ENCODE data around the gene VSIG1. TPM values are rescaled to one million over a fixed set of nuclear protein-coding genes. Genes with fewer than 3 reads are reported as not detected.

The VSIG1 gene
- total and polyA plus RNA-seq, 2 of the 4 experiments (the other 2 are of a cell fraction), result not detected

DNA sequence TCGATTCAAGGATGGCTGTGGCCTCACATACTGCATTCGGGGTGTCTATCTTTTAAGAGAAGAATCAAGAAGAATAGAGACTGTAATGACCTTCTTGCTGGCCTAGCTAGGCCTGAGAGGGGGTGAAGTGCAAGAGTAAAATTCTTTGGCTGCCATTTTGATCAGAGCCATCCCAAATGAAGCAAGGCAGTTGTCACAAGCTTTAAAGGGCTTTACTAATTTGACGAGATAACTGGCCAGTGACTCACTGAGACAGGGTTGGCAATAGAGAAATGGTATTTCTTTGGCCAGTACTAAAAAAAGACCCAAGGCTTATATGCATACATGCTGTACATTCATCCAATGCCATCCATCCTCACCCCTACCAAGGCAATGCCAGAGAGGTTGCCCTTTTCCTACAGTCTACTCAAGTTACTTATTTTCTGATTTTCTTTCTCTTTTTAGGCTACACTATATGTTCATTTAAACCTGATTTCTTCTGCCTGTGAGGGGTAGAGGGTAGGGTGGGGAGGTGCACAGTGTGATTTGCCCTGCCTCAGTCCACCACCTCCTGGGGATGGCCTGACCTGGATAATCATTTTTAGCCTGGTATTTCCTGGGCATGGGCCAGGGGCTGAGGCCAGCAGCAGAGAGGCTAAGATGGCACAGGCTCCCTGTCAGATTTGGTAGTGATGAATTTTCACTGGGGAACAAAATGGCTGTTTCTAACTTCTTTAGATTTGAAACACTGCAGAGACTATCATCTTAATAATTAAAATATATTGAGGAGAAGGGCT lies 78.9 kb downstream of the VSIG1 start (continued):
- no peak for TF ChIP-seq SMC3 (IDR thresholded peaks at IDR 0.05; ENCODE audit: low read depth, low read length)

DNA sequence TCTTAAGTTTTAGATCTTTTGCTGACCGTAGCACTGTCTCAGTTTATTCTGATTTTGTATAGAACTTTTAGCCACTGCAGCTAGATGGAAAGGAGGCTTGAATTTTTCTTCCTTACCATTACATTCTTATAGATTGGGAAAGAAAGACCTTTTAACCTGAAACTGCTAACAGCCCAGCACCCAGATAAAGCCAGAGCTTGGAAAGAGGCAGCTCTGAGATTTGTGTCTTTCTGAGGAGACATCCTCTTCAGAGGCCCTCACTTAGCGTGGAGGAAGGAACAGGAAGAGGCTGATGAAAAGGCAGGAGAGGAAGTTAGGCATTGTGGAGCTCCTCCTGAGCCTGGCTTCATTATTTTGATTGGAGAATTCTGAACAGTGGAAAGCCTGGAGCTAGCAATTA lies 81.8 kb downstream of the VSIG1 start:
- no peaks in the 10 kb centered on the region; the same call in 1 of the 2 replicates for H3K27me3 ChIP-seq (ENCODE audit: control insufficient read depth, insufficient read depth, low read length)
- POLR2A ChIA-PET (ENCODE audit: unreplicated experiment), result no interaction called here
- no peak overlapping the region for H3K4ac ChIP-seq (ENCODE audit: low read depth, low read length)
- no peak overlapping the region for H3K9ac ChIP-seq (ENCODE audit: low read depth, low read length)
- H3K27ac ChIP-seq (ENCODE audit: insufficient read depth, low read length), result no peak overlapping the region; the same call in 1 of the 2 replicates
- H3K18ac ChIP-seq (ENCODE audit: low read depth, low read length), result no peak overlapping the region
- in situ Hi-C loops (cut with MboI; ENCODE audit: low sequenced_read_pairs) (no loop called here), intact Hi-C loops (cut with micrococcal nuclease) (no loop called here), dilution Hi-C loops (cut with HindIII; ENCODE audit: low sequenced_read_pairs, unreplicated experiment) (no loop called here)
- no peaks in the 10 kb centered on the region for H4K20me1 ChIP-seq (ENCODE audit: insufficient read depth, low read length)
- no peak overlapping the region for H3K4me2 ChIP-seq (ENCODE audit: low read depth, low read length)
- no peaks in the 10 kb centered on the region; the same call in 1 of the 2 replicates for H3K36me3 ChIP-seq (ENCODE audit: control insufficient read depth, insufficient read depth, low read length)
- H3K23ac ChIP-seq (ENCODE audit: low read depth, low read length), result no peak overlapping the region
- no peak overlapping the region for H4K5ac ChIP-seq (ENCODE audit: low read depth, low read length)
- H2BK5ac ChIP-seq (ENCODE audit: low read depth, low read length, poor library complexity, severe bottlenecking), result no peak overlapping the region
- H2BK20ac ChIP-seq (ENCODE audit: low read depth, low read length), result no peak overlapping the region
- DNase-seq (peak; percentile 11), ATAC-seq (ENCODE audit: low read depth) (peak; percentile 46; the same call in 1 of the 2 replicates)
- H4K8ac ChIP-seq (ENCODE audit: low read depth in 2 of 2, low read length in 2 of 2), result no peak overlapping the region
- no peak overlapping the region for H2BK120ac ChIP-seq (ENCODE audit: low read depth, low read length)
- no peaks in the 10 kb centered on the region for H3K9me3 ChIP-seq (ENCODE audit: control insufficient read depth, insufficient read depth, low read length)
- no peak overlapping the region for H2BK15ac ChIP-seq (ENCODE audit: low read depth, low read length)
- no peak overlapping the region for H3K14ac ChIP-seq (replicated peaks; ENCODE audit: low read depth, low read length)
- 40% methylated on average over 1 of the region's 2 CpGs; no CpG with 5 or more reads in 1 of the 2 experiments for WGBS, 2 experiments (ENCODE audit: extremely low coverage in 2 of 2, insufficient read length in 1 of 2)
- H2AK5ac ChIP-seq (ENCODE audit: low read depth, low read length), result no peak overlapping the region
- H3K9me1 ChIP-seq (ENCODE audit: insufficient read depth, low read length), result 0 out of 2 replicates have a peak, but pooled peaks cover 3% of the 10 kb centered on the region
- no peak overlapping the region for H4K91ac ChIP-seq (ENCODE audit: insufficient read depth, low read depth, low read length)
- no peak overlapping the region for H2AK9ac ChIP-seq (replicated peaks; ENCODE audit: low read depth, low read length, poor library complexity)
- CTCF ChIA-PET, result no interaction called here
- H2AFZ ChIP-seq (replicated peaks; ENCODE audit: low read length, poor library complexity), result no peak overlapping the region
- no peak overlapping the region for H3K56ac ChIP-seq (ENCODE audit: extremely low read depth, insufficient read depth, low read length)
- BruUV-seq (replicated peaks), result no TSS peak
- H3K79me1 ChIP-seq (ENCODE audit: low read depth in 1 of 2, low read length in 2 of 2), result no peaks in the 10 kb centered on the region
- no peak overlapping the region for H3K4me3 ChIP-seq (ENCODE audit: insufficient read depth, low read depth, low read length)
- H3K4me1 ChIP-seq (ENCODE audit: control insufficient read depth, insufficient read depth, low read length), result peaks cover 3% of the 10 kb centered on the region
- no peak for TF ChIP-seq MXI1 (IDR thresholded peaks at IDR 0.05; ENCODE audit: borderline replicate concordance, low read depth, low read length)
- TF ChIP-seq, protein P1, sequence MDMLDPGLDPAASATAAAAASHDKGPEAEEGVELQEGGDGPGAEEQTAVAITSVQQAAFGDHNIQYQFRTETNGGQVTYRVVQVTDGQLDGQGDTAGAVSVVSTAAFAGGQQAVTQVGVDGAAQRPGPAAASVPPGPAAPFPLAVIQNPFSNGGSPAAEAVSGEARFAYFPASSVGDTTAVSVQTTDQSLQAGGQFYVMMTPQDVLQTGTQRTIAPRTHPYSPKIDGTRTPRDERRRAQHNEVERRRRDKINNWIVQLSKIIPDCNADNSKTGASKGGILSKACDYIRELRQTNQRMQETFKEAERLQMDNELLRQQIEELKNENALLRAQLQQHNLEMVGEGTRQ (IDR thresholded peaks at IDR 0.05; ENCODE audit: low read depth, low read length), result no peak
- no peak for TF ChIP-seq MAFK (IDR thresholded peaks at IDR 0.05; ENCODE audit: low read depth, low read length)
- TF ChIP-seq RAD21 (IDR thresholded peaks at IDR 0.05; ENCODE audit: low read length), result no peak
- TF ChIP-seq, protein P2, sequence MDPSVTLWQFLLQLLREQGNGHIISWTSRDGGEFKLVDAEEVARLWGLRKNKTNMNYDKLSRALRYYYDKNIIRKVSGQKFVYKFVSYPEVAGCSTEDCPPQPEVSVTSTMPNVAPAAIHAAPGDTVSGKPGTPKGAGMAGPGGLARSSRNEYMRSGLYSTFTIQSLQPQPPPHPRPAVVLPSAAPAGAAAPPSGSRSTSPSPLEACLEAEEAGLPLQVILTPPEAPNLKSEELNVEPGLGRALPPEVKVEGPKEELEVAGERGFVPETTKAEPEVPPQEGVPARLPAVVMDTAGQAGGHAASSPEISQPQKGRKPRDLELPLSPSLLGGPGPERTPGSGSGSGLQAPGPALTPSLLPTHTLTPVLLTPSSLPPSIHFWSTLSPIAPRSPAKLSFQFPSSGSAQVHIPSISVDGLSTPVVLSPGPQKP (IDR thresholded peaks at IDR 0.05; ENCODE audit: borderline replicate concordance, low read depth, low read length), result no peak
- no peak for TF ChIP-seq RCOR1 (IDR thresholded peaks at IDR 0.05; ENCODE audit: insufficient replicate concordance, low read length)
- TF ChIP-seq CHD1 (IDR thresholded peaks at IDR 0.05; ENCODE audit: low read depth, low read length), result no peak
- TF ChIP-seq NFE2L2 (IDR thresholded peaks at IDR 0.05; ENCODE audit: low read depth, low read length), result no peak
- TF ChIP-seq FOS (IDR thresholded peaks at IDR 0.05; ENCODE audit: low read depth, low read length), result no peak
- no peak for TF ChIP-seq CEBPB (IDR thresholded peaks at IDR 0.05; ENCODE audit: low read depth, low read length)
- TF ChIP-seq, protein P3, sequence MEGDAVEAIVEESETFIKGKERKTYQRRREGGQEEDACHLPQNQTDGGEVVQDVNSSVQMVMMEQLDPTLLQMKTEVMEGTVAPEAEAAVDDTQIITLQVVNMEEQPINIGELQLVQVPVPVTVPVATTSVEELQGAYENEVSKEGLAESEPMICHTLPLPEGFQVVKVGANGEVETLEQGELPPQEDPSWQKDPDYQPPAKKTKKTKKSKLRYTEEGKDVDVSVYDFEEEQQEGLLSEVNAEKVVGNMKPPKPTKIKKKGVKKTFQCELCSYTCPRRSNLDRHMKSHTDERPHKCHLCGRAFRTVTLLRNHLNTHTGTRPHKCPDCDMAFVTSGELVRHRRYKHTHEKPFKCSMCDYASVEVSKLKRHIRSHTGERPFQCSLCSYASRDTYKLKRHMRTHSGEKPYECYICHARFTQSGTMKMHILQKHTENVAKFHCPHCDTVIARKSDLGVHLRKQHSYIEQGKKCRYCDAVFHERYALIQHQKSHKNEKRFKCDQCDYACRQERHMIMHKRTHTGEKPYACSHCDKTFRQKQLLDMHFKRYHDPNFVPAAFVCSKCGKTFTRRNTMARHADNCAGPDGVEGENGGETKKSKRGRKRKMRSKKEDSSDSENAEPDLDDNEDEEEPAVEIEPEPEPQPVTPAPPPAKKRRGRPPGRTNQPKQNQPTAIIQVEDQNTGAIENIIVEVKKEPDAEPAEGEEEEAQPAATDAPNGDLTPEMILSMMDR (conservative IDR thresholded peaks at IDR 0.05; ENCODE audit: low read depth, low read length), result no peak
- TF ChIP-seq RFX5 (IDR thresholded peaks at IDR 0.05; ENCODE audit: low read depth, low read length), result no peak

Data from IMR-90 (cell line).